ENCODE measurements around the gene JUP. TPM values are rescaled to one million over a fixed set of nuclear protein-coding genes. Genes with fewer than 3 reads are reported as not detected.

Gene JUP
- total and polyA plus RNA-seq, 2 of the 4 experiments (the other 2 are of a cell fraction): 12.9 to 27.3 TPM

DNA sequence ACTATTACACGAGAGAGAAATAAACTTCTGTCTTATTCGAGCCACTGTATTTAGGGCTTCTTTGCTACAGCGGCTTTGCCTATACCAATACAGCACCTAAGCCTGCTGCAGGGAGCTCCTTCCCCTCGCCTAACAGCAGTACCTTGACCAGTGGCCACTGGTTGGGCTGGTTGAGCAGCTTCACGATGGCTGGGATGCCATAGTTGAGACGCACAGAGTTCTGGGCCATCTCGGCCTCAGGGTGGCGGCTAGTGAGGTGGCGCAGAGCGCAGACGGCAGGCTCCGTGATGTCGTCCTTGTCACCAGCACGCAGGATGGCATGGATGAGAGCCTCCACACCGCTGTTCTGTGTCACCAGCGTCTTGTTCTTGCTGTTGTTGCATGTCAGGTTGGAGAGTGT is 23.7 kb downstream of the JUP start:
- Histone ChIP-seq H4K91ac (ENCODE audit: insufficient read depth, low read depth, low read length) (no peak overlapping the region), H2BK120ac (ENCODE audit: low read depth, low read length) (no peak overlapping the region), H4K8ac (ENCODE audit: low read depth in 2 of 2, low read length in 2 of 2) (no peak overlapping the region), H2BK20ac (ENCODE audit: low read depth, low read length) (no peak overlapping the region), H3K79me1 (ENCODE audit: low read depth in 1 of 2, low read length in 2 of 2) (no peaks in the 10 kb centered on the region), H3K4me3 (ENCODE audit: insufficient read depth, low read depth, low read length) (no peak overlapping the region), H2BK15ac (ENCODE audit: low read depth, low read length) (no peak overlapping the region), H3K18ac (ENCODE audit: low read depth, low read length) (no peak overlapping the region), H3K27me3 (ENCODE audit: control insufficient read depth, insufficient read depth, low read length) (no peaks in the 10 kb centered on the region), H3K14ac (replicated peaks; ENCODE audit: low read depth, low read length) (no peak overlapping the region), H3K36me3 (ENCODE audit: control insufficient read depth, insufficient read depth, low read length) (peaks cover 74% of the 10 kb centered on the region), H3K56ac (ENCODE audit: extremely low read depth, insufficient read depth, low read length) (no peak overlapping the region), H4K5ac (ENCODE audit: low read depth, low read length) (no peak overlapping the region), H3K9ac (ENCODE audit: low read depth, low read length) (no peak overlapping the region), H3K4me1 (ENCODE audit: control insufficient read depth, insufficient read depth, low read length) (no peaks in the 10 kb centered on the region), H2BK5ac (ENCODE audit: low read depth, low read length, poor library complexity, severe bottlenecking) (no peak overlapping the region), H3K23ac (ENCODE audit: low read depth, low read length) (no peak overlapping the region), H3K9me1 (ENCODE audit: insufficient read depth, low read length) (0 out of 2 replicates have a peak, but pooled peaks cover 7% of the 10 kb centered on the region), H4K20me1 (ENCODE audit: insufficient read depth, low read length) (no peaks in the 10 kb centered on the region), H3K9me3 (ENCODE audit: control insufficient read depth, insufficient read depth, low read length) (no peaks in the 10 kb centered on the region), H2AK9ac (replicated peaks; ENCODE audit: low read depth, low read length, poor library complexity) (no peak overlapping the region), H3K4me2 (ENCODE audit: low read depth, low read length) (no peak overlapping the region), H3K27ac (ENCODE audit: insufficient read depth, low read length) (no peak overlapping the region), H2AK5ac (ENCODE audit: low read depth, low read length) (no peak overlapping the region), H2AFZ (replicated peaks; ENCODE audit: low read length, poor library complexity) (no peak overlapping the region), H3K4ac (ENCODE audit: low read depth, low read length) (no peak overlapping the region)
- in situ Hi-C loops (cut with MboI; ENCODE audit: low sequenced_read_pairs) (no loop called here), intact Hi-C loops (cut with micrococcal nuclease) (no loop called here), dilution Hi-C loops (cut with HindIII; ENCODE audit: low sequenced_read_pairs, unreplicated experiment) (no loop called here)
- 95% methylated on average over 10 of the region's 16 CpGs; no CpG with 5 or more reads in 1 of the 2 experiments for WGBS, 2 experiments (ENCODE audit: extremely low coverage in 2 of 2, insufficient read length in 1 of 2)
- no peak for DNase-seq
- no peak for ATAC-seq (ENCODE audit: low read depth)
- TF ChIP-seq NFE2L2 (IDR thresholded peaks at IDR 0.05; ENCODE audit: low read depth, low read length) (no peak), USF2 (IDR thresholded peaks at IDR 0.05; ENCODE audit: low read depth, low read length) (no peak), MAFK (IDR thresholded peaks at IDR 0.05; ENCODE audit: low read depth, low read length) (no peak), RFX5 (IDR thresholded peaks at IDR 0.05; ENCODE audit: low read depth, low read length) (no peak), SMC3 (IDR thresholded peaks at IDR 0.05; ENCODE audit: low read depth, low read length) (no peak), CEBPB (IDR thresholded peaks at IDR 0.05; ENCODE audit: low read depth, low read length) (no peak), MAZ (IDR thresholded peaks at IDR 0.05; ENCODE audit: borderline replicate concordance, low read depth, low read length) (no peak)
- POLR2A ChIA-PET (ENCODE audit: unreplicated experiment): no interaction called here
- no TSS peak for BruUV-seq (replicated peaks)
- CTCF ChIA-PET: no interaction called here
